ENCODE data around the gene PISD. TPM values are rescaled to one million over a fixed set of nuclear protein-coding genes. Genes with fewer than 3 reads are reported as not detected.

PISD gene
- total RNA-seq, 1 donor from 2014 or later = 30.8 TPM

DNA sequence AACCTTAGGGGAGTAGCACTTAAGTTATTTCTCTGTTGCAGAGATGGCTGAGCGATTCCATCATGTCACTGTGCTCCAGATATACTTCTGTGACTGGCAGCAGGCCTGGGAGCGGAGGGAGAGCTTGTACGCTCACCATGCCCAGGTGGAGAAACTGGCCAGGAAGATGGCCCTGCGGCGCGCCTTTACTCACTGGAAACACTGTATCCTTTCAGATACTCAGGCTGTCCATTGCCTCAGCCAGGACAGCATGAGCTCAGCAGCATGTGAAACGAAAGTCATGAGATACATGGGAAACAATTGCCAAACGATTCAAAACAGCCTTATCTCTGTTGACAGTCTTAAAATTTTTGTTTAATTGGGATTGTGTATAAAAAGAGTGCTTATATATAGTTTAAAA lies 86.8 kb downstream of the PISD start:
- intact Hi-C loops (cut with micrococcal nuclease) = no loop called here

DNA sequence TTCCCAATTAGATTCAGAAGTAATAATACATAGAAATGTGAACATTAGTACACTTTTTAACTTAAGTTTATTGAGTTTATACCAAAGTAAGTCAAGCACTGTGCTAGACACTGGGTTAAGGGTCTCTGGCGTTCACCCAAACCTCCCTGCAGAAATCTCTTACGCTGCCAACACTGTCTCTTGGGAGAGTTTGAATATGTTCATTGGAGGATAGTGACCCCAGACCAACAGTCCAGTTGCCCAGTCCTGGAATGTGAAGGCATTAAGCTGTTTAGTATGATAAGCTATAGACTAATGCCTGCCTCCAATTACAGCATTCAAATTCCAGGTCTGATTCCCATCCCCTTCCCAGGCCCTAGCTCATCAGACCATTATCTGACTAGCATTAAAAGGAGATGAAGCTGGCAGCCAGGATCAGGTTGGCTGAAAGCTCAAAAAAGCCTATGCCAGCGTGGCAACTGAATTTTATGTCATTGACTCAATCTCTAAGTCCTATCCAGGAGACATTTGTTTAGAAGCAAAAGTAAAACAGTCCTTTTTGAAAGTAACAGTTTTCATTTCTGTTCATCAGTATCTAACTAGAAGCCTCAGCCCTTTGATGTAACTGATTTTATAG lies 87.9 kb downstream of the PISD start:
- intact Hi-C loops (cut with micrococcal nuclease) = no loop called here

DNA sequence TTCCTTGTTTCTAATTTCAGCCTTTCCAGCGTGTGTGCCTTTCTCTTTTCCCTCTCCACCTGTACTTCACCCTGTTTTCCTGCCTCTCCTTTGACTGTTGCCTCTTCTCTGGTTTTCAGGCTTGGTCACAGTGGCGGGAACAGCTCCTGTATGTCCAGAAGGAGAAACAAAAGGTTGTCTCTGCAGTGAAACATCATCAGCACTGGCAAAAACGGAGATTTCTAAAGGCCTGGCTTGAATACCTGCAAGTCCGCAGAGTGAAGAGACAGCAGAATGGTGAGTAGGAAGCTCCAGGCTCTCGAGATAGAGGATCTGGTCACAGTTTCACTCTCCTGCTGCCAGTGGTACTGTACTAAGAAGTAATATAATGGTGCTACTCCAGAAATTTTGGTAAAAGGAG lies 89.1 kb downstream of the PISD start:
- intact Hi-C loops (cut with micrococcal nuclease) = no loop called here

DNA sequence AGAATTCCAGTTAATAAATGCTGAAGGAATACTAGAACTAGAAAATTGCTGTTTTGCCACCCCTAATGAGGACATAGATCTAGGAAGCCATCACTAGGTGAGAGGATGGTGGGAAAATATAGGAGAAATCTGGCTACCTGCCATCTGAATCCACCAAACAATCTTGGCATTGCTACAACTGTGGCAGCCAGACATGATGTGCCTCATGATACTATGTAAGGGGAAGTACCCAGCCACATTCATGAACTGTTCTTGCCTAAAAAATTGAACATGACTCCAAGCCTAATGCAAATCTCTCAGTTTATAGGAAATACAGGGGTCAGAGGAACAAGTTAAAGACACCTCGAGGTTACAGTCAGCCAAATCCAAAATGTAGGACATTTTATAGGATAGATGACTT lies 92.9 kb downstream of the PISD start:
- intact Hi-C loops (cut with micrococcal nuclease) = no loop called here

Other genes with a start within 250 kb of the PISD start
- gene EIF4ENIF1, start 172.4 kb downstream of the PISD start, total RNA-seq = 63.6 and 65.3 TPM in 2 replicates
- 235 and 238 TPM in 2 replicates for gene SFI1, start 165.7 kb downstream of the PISD start, total RNA-seq
- gene PRR14L, start 87.9 kb upstream of the PISD start, total RNA-seq = 68.4 and 71.8 TPM in 2 replicates
- gene DEPDC5, start 91.8 kb upstream of the PISD start, total RNA-seq = 39.7 and 42.9 TPM in 2 replicates